ENCODE data around the gene FAM9C.
A peak's percentile ranks its signal among the peaks of the same experiment; 100 is the strongest.
"Not testable (repeated sequence)": the region's sequence is repeated elsewhere in the genome, so short reads cannot be mapped to it uniquely, and the experiment has no call there.

FAM9C gene

DNA sequence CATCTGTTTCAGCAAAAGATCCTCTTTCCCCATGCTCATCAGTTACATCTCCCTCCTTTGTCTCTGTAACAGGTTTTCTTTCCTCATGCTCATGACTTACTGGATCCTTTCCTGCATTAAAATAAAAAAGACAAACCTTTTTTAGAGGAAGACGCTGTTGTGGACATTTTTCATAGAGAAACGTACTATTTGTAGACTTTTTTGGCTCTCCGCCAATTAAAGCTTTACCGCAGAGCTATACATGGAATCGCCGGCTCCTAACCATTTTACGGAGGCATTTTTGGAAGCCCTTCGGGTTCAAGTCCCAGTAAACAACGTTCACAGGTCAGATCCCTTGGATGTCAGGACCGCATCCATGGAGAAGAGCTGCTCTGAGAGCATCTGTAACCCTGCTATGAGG, 1.3 kb downstream of the FAM9C start:
- no peak for DNase-seq (ENCODE audit: low read depth, low spot score)

DNA sequence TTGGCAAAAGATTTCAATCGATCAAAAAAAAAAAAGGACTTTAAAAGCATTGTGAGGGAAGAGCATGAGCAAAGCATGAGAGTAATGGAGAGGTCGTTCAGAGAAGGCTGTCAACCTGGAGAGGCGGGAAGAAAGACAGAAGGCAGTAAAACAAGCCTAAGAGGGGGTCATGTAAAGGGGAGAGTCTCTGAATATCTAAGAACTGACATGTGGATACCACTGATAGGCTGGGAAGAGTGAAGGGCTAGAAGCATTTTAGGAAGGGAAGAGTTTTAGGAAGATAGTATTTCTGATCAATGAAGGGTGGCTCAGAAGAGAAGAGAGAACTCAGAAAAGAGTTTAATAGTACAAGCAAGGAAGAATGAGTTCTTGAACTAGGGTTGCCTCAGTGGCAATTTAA, 7.5 kb downstream of the FAM9C start:
- DNase-seq (ENCODE audit: low read depth, low spot score): no peak

DNA sequence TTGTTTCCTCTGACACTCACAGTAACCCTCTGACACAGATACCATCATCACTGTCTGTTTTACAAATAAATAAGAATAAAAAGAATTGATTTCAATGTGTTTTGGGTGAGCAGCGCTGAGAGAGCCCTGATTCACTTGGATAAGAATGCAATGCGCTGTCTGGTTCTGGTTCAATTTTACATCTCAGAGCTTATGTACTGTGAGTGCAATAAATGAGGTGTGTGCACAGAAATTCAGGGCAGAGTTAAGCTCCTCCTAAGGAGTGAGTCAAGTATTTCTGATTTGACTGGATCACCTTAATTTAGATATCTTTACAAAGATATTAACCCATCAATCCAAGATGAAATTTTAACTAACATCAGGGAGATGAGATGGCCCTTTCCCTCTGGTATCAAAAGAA, 11.2 kb downstream of the FAM9C start:
- no peak for DNase-seq (ENCODE audit: low read depth, low spot score)

DNA sequence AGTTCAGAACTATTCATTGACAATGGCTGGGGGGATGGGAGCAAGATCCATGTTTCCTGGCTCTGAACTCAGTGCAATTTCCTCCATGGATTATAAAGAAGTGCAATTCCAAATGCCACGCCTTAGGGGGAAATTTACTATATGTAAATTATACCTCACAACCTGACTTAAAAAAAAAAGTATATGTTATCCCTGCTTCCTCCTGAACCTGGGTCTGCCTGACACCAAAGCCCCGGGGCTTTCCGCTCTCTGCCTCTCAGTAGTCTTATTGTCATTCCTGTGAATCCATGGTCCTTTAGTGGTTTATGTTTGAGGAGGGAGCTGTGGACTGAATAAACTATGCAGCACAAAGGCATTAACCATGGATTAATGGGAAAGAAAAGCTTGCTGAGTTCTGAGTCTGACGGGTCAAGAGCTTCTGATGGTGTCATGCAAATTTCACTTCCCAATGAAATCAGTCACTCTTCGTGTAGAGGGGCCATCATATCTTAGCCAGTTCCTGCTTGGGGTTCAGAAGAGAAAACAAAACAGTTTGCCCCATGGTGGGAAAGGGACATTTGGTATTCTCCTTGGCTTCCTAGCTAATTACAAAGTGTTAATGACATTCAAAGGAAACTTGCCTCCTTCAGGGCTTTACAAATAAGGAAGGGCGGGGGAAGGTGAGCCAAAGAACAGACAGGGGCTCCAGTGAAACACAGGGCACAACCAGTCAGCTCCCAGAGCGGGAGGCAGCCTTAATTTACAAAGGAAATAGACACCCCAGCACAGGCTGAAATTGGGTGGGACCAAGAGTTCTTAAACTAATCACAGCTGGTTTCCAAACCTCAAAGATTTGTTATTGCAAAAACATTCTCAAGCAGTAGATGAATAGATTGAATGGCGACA, 14.3 kb downstream of the FAM9C start:
- no peak for DNase-seq (ENCODE audit: low read depth, low spot score)

DNA sequence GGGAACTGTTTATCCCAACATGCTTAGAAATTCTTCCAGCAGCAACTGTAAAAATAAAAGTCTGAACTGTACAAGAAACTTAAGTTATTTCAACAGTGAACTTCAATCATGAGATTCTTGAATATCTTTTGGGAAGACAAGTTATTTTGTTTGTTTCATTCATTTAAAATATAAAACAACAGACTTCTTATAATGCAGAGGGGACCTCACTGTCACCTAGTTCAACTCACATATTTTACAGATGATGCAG, 14.9 kb downstream of the FAM9C start:
- no peak for DNase-seq (ENCODE audit: low read depth, low spot score)

DNA sequence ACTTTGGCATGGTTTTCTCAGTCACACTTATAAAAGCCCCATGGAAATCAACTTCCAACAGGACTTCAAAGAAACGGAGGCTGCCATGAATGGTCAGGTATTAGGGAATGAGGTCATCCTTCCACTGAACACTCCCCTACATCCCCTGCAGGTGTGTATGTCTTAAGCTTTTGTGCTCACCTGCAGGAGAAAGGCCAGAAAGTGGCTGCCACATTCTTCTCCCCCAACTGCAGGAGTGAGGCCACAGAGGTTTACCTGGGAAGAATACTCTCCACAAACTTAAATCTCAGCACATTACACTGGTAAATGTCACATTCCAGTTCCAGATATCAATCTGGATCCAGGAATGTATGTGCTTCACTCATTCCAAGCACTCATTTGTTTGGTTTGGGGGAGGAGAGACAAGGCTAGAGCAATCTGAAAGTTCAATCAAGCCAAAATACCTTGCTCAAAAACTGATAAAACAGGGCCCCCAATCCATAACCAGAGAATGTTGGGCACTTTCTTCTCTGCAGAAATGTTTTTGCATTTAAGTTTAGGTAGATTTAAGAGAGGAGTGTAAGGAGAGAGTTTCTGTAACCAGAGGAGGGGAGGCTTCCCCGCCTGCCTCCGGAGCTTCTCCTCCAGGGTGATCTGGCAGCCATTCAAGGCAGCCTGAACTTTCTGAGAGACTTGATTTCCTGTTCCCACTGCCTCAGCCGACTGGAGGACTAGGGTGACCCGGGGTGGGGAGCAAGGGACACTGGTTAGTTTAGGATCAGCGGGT, 15.4 kb downstream of the FAM9C start:
- DNase-seq (ENCODE audit: low read depth, low spot score): peak; percentile 61

DNA sequence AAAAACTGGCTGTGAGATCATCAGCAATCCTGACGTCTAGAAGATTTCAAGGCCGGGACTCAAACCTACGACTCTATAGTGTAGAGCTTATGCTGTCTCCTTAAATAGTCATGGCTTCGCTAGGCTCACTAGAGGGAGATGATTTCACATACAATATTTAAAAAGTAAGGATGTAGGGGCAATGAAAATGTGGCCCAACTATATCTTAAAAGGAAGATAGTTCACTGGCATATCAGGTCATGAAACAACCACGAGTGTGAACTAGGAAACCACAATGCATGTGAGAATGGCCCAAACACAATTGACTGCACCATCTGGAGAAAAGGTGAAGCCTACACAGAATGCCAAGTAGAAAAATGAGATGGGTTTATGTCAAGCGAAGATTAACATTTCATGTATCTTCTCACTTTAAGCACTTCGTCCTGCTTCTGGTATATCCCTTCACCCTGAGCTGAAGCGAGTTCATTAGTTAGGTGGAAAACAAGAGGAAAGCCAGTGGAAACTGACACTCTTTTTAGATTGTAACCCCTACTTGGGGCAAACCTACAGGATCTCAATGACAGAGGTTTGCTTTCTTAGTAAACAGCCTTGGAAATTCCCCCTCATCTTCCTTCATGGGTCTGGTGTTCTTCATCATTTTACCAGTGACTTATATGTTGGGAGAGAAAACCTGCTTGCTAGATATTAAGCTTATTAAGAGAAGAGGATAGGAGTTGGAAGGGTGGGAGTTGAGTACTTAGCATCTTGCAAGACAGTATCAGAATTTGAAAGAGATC, 17.4 kb downstream of the FAM9C start:
- no peak for DNase-seq (ENCODE audit: low read depth, low spot score)

DNA sequence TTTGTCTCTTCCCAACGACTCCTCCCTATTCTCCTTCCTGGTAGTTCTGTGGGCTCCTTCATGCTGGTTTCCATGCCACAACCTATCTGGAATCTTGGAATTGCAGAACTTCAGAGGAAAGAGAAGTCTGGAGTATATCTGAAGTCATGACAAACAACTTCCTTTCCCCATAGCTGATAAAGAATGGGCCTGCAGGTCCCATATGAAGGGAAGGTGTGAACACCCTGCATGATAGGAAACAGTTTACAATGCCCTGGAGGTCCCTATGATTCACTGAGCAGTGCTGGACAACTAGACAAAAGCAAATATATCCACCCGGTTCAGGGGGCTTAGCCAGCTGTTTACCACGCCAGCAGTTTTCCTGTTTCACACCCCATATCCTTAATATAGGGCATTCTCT, 19.4 kb downstream of the FAM9C start:
- no peak for DNase-seq (ENCODE audit: low read depth, low spot score)

DNA sequence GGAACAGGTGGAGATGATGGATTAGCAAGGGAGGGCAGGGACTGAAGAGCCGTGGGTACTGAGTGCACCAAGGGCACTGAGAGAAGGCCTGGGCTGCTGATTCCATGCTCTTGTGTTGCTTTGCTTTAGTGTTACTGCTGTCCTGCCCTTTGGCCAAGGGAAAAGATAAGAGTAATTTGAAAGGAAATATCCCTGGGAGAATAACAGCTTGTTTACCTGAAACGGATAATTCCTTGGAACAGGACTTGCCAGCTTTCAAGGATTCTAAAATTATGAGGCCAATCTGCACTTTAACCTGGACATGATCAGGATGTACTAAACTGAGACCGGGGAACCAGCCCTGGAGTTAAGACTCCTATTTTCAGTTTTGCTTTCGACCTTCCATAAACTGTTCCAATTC, 20.4 kb downstream of the FAM9C start:
- no peak for DNase-seq (ENCODE audit: low read depth, low spot score)

DNA sequence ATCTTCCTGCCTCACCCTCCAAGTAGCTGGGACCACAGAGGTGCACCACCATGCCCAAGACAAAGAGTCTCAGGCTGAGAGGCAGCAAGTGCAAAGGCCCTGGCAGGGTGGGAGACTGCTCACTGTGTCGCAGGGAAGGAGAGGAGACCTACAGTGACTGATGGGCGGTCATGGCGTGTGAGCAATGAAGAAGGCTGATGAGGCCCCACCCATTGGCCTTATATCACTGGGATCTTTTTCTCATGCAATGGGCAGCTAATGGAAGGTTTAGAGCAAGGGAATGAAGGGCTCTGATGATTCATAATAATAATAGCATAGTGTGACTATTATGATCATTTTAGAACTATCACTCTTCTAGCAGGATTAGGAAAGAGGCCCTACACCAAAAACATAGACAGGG, 20.9 kb downstream of the FAM9C start:
- DNase-seq (ENCODE audit: low read depth, low spot score): no peak

DNA sequence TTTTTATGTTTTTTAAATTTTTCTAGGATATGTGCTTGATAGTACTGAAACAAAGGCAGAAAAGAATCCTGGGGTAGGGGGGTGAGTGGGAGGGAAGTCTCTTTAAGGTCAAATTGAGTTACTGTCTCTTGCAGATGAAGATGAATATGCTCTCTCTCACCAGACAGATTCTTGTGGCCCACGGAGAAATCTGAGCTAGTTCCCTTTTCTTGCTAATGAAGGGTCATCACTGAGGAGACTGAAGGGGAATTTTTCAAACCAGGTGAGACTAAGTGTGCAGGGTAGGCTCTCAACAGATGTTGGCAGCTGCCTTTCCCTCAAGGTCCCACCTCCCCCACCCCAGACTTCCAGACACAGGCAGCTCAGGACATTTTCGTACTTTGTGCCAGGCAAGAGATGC, 21.5 kb downstream of the FAM9C start:
- DNase-seq (ENCODE audit: low read depth, low spot score): no peak

DNA sequence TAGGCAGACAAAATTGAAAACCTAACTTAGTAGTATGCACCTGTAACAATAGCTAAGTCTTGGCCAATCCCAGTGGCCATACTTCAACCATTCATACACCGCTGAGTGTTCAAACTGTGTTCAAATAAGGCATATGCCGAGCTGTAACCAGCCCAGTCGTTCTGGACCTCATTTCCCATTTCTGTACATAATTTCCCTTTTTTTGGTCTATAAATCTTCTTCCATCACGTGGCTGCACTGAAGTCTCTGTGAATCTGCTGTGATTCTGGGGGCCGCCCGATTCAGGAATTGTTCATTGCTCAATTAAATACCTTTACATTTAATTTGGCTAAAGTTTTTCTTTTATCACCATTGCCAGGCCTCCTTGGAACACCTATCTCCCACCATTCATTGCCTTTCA, 27.7 kb downstream of the FAM9C start:
- DNase-seq (ENCODE audit: low read depth, low spot score): not testable (repeated sequence)

DNA sequence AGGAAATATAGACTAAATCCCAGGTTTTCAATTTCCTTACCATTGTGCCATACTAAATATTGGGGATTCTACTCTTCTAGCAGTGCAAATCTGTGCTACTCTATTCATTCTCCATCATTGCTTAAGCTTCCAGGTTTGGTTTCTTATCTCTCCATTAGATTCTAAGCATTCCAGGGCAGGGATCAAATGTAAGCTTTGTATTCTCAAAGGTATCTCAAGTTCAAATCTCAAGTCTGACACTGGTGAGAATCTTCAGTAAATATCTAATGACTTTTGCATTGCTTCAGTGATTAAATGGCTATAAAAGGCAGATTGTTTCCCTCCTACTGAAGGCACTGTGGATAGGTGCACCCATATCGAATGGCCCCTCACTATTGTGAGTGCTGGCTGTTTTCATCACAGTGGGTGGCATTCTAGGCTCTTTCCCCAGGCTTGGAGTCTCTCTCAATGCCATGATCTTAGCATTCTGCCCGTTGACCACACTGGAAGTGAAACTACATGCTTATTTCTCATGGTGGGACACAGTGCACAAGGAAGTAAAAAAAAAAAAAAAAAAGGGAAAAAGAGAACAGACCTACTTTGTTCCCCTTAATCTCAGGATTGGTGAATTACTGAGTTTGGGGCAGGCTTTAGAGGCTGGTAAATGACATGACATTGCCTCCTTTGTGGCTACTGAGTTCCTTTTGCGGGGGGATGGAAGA, 28.7 kb downstream of the FAM9C start:
- DNase-seq (ENCODE audit: low read depth, low spot score): no peak

DNA sequence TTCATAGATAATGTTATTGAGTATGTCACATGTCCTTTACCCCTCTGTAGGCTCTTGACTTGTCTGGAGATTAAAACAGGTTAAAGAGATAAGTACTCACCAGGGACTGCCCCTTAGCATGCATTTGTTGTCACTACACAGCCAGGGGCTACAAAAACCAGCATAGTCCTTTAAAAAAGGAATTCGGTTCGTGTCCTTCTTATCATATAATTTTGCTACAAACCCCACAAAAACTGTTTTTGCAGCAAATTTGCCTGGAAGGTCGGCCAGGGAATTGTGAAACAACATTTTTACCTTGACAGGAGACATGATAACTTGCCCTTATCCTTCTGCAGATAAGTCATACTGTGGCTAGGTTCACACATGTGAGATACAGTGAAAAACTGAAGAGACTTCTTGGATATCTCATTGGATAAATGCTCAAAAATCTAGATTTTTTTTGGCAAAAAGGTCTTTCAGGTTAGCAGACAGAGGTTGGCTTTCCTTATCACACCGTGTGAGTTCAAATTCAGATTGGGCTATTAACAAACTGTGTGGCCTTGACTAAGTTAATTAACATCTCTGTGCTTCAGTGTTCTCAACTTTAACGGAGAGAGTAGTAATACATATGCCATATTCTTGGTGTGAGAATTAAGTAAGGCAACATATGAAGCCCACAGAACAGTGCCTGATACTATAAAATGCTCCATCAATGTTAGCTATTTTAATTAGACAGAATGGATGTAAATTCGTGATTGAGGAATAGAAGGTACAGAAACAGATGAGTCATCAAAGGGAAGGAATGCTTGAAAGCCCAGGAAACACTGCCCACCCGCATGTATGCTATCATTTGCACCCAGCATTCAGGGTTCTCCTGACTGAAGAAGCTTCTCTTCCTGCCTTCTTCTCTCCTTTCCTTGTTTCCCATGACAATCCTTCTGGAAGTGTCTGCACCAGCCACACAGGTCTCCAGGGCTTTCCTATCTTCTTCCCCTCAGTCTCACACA, 30.0 kb downstream of the FAM9C start:
- DNase-seq (ENCODE audit: low read depth, low spot score): no peak

DNA sequence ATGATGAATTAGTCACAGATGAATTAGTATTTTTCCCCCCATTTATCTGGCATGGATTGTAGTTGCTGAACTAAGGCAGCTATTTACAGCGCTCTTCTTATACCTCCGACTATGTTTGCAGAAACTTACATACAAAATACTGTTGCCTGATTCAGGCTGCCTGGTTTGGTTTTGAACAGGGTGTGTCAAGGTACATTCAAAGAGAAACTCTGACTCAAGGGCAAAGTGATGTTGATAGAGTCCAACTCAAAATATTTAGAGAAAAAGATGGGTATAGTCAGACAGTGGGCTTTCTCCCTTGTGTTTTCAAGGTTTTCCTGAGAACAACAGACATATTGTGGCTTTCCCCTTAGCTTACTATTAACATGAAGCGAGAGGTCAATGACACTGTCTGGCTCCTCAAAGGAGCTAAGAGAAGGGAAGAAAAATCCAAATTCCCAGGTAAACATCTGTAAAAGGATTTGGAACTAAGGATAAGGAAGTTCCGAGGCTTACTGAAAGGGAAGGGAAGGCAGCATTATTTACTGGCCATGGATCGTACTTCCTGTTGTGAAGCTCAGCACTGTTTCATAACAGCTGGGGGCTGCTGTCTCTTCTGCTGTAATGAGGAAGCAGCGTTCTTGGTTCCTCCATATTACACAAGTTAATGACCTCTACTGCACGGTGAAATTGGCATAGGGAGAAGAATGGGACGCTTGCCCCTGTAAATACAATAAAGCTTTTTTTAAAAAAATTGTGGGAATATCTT, 30.9 kb downstream of the FAM9C start:
- DNase-seq (ENCODE audit: low read depth, low spot score): no peak

DNA sequence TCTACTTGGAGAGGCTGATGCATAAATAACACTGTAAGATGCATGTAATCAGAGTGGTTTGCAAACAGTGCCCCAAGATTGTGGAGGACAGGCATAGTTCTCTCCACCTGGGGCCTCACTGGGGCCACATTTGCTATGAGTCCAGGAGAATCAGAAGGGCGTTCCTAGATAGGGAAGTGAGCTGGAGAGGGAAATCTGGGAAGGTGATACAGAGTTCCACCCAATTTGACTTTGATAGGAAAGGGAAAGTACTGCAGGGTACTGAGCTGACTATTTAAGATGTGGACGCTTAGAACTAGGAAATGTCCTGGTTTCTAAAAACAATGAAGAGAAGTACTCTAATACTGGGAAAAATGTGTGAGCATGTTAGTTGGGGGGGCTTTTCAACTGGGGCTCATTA, 33.9 kb downstream of the FAM9C start:
- DNase-seq (ENCODE audit: low read depth, low spot score): no peak

DNA sequence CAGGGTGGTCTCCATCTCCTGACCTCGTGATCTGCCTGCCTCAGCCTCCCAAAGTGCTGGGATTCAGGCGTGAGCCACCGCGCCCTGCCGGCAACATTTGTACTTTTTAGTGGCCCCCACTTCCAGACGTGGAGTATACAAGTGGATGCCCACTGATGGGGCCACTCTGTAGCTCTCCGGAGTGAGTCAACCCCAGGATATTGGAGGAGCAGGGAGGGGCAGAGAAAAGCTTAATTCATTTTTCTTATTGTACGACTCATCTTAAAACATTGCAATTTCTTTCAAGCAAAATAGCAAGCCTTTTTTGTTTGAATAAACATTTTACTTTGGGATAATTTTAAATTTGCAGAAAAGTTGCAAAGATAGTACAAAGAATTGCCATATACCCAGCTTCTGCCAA, 34.6 kb downstream of the FAM9C start:
- no peak for DNase-seq (ENCODE audit: low read depth, low spot score)

DNA sequence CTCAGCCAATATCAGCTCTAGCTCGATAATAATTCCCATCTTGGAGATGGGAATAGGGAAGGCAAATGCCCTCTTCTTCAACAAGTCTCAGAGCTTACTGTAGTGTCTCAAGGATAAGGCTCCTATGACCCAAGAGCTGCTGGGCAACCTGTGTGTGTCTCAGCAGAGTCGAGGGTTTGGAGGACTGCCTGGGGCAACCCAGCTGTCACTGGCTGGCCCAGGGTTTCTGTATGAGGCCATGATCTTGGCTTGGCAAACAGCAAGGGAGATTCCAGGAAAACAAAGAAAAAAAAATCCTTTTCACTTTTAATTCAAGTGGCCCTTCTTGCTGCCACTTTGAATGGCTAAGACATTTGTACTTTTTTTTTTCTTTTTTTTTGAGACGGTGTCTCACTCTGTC, 35.1 kb downstream of the FAM9C start:
- DNase-seq (ENCODE audit: low read depth, low spot score): no peak

DNA sequence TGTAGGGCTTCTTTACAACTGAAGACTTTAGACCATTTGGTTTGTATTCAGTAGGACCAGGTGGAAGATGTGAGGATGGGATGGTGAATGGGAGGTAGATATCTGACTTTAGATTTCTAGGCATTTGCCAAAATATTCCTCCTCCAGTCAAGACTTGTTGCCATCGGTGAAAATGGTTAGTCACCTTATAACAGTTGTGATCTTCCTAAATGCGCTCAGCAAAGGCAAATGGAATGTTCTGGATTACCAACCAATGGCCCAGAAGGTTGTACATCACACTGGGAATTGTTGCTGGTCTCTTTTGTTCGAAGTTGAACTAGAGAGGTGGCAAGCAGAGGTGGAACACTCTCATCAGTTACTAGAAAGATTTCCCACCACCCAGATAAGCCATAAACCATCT, 35.6 kb downstream of the FAM9C start:
- no peak for DNase-seq (ENCODE audit: low read depth, low spot score)

DNA sequence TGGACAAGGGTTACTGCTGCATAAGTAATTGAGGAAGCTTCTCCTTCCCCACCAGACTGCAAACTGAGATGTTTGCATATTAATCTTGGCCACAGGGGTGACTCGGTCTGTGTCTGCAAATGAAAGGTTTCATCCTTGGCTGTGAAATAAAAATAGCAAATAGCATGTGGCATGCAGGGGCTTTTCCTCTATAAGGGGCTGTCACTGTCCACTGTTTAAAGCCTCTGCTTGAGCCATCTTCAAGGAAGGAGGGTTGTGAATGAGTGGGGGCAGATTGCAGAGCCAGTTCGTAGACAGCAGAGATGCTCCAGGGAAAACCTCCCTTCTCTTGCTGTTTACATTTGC, 36.3 kb downstream of the FAM9C start:
- DNase-seq (ENCODE audit: low read depth, low spot score): no peak

Data from smooth muscle cell of the brain vasculature (primary cell).